Gastroesophageal sphincter (tissue), 3 donors: ENCODE measurements around the gene CYB561D1.

Source experiments
- CTCF ChIP-seq, 4 experiments: fragments of 200-600 bp in 2 of 4; fragments of 450-650 bp in 2 of 4; sonication (generic) in 1 of 4; IDR thresholded peaks; one replicate each; pipeline ENCODE4 v1.5.1; 2017 to 2019; ENCODE audit warnings: antibody characterized with exemption in 4 of 4, mild to moderate bottlenecking in 2 of 4, moderate library complexity in 2 of 4
- EP300 ChIP-seq: sonication (generic); formaldehyde crosslinking; IDR thresholded peaks from one replicate; pipeline ENCODE4 v1.6.1; 2017; ENCODE audit warnings: antibody characterized with exemption, mild to moderate bottlenecking
- POLR2A ChIP-seq, 2 donors: fragments of 450-650 bp; IDR thresholded peaks; one replicate each; pipeline ENCODE4 v1.6.1; 2017; ENCODE audit warnings: antibody characterized with exemption in 2 of 2, mild to moderate bottlenecking in 2 of 2, moderate library complexity in 1 of 2
- POLR2AphosphoS5 ChIP-seq: sonication (generic); formaldehyde crosslinking; IDR thresholded peaks from one replicate; pipeline ENCODE4 v1.6.1; 2017; ENCODE audit warnings: antibody characterized with exemption

- TF ChIP-seq CTCF (IDR thresholded peaks at IDR 0.05) (no peak), POLR2A (IDR thresholded peaks at IDR 0.05) (no peak), POLR2AphosphoS5 (no peak), EP300 (no peak)
Measured at GRCh38 chr1:109527846-109528695, 34.2 kb downstream of the CYB561D1 start.
